ENCODE measurements around the gene CNTN4. TPM values are rescaled to one million over a fixed set of nuclear protein-coding genes. Genes with fewer than 3 reads are reported as not detected.

Gene CNTN4
- total RNA-seq, 6 experiments from 2014 or later: 1.5 to 3.9 (median 1.7) TPM

- intact Hi-C loops (cut with DNase I): no loop called here
- Histone ChIP-seq H3K36me3 (no peaks in the 10 kb centered on the region), H3K4me3 (no peak overlapping the region), H3K9me3 (no peaks in the 10 kb centered on the region), H3K27me3 (no peaks in the 10 kb centered on the region), H3K4me1 (no peaks in the 10 kb centered on the region), H3K27ac (no peak overlapping the region)
- DNase-seq (no peak), ATAC-seq (no peak)
- WGBS (ENCODE audit: insufficient coverage, low coverage, low lambda C conversion rate, missing lambda C conversion rate): 47% methylated on average over 1 of the region's 1 CpG
- TF ChIP-seq POLR2A (IDR thresholded peaks at IDR 0.05): no peak
- TF ChIP-seq, protein P1, sequence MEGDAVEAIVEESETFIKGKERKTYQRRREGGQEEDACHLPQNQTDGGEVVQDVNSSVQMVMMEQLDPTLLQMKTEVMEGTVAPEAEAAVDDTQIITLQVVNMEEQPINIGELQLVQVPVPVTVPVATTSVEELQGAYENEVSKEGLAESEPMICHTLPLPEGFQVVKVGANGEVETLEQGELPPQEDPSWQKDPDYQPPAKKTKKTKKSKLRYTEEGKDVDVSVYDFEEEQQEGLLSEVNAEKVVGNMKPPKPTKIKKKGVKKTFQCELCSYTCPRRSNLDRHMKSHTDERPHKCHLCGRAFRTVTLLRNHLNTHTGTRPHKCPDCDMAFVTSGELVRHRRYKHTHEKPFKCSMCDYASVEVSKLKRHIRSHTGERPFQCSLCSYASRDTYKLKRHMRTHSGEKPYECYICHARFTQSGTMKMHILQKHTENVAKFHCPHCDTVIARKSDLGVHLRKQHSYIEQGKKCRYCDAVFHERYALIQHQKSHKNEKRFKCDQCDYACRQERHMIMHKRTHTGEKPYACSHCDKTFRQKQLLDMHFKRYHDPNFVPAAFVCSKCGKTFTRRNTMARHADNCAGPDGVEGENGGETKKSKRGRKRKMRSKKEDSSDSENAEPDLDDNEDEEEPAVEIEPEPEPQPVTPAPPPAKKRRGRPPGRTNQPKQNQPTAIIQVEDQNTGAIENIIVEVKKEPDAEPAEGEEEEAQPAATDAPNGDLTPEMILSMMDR (IDR thresholded peaks at IDR 0.05): no peak
Observed at GRCh38 chr3:2938711-2939110, 840.0 kb downstream of the CNTN4 start.

DNA sequence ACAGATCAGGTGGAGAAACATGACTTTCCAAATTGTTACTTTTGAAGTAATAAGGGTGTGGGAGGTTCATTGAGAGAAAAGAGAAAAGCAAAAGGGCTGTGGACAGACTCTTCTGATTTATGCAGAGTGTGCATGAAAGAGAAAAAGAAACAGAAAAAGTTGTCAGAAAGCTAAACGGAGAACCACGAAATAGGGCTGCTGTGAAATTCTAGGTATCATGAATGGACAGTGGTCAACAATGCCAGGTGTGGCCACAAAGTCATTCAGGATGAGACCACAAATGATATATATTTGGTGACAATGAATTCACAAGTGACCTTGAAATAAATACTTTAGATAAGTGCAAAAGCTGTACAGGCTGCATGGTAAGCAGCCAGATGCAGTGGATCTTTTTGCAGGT, 841.4 kb downstream of the CNTN4 start:
- Histone ChIP-seq H3K27ac (no peak overlapping the region), H3K4me3 (no peak overlapping the region)

DNA sequence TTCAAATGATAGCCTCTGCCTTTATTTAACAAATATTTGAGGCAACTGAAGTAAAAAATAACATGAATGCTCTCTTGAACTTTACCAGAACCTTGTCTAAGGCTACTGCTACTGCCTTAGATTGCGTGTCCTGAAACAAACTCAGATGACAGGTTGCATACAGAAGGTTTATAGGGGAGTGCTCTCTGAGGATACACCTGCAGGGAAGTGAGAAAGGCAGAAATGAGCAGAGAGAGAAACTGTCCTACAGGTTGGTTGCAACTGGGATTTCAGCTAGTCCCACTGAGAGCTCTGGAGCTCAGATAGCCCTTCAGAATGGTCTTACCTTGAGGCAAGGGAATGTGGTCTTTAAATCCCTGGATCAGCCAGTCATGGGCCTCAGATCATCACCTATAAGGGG, 846.0 kb downstream of the CNTN4 start:
- Histone ChIP-seq H3K9me3 (no peaks in the 10 kb centered on the region), H3K27ac (no peak overlapping the region), H3K27me3 (no peaks in the 10 kb centered on the region), H3K4me1 (no peaks in the 10 kb centered on the region), H3K36me3 (no peaks in the 10 kb centered on the region), H3K4me3 (no peak overlapping the region)
- no peak for ATAC-seq
- 92% methylated on average over 1 of the region's 1 CpG for WGBS (ENCODE audit: insufficient coverage, low coverage, low lambda C conversion rate, missing lambda C conversion rate)
- intact Hi-C loops (cut with DNase I): no loop called here
- no peak for TF ChIP-seq POLR2A (IDR thresholded peaks at IDR 0.05)
- TF ChIP-seq, protein P1 (IDR thresholded peaks at IDR 0.05): no peak
- no peak for DNase-seq

More for the DNA sequence above, 841.4 kb downstream of the CNTN4 start:
- intact Hi-C loops (cut with DNase I): no loop called here
- no peak for TF ChIP-seq POLR2A (IDR thresholded peaks at IDR 0.05)
- TF ChIP-seq, protein P1 (IDR thresholded peaks at IDR 0.05): no peak
- ATAC-seq: no peak
- no peaks in the 10 kb centered on the region for H3K4me1 ChIP-seq
- no peaks in the 10 kb centered on the region for H3K9me3 ChIP-seq
- H3K36me3 ChIP-seq: no peaks in the 10 kb centered on the region
- no peak for DNase-seq
- WGBS (ENCODE audit: insufficient coverage, low coverage, low lambda C conversion rate, missing lambda C conversion rate): 86% methylated on average over 2 of the region's 2 CpGs
- H3K27me3 ChIP-seq: no peaks in the 10 kb centered on the region

DNA sequence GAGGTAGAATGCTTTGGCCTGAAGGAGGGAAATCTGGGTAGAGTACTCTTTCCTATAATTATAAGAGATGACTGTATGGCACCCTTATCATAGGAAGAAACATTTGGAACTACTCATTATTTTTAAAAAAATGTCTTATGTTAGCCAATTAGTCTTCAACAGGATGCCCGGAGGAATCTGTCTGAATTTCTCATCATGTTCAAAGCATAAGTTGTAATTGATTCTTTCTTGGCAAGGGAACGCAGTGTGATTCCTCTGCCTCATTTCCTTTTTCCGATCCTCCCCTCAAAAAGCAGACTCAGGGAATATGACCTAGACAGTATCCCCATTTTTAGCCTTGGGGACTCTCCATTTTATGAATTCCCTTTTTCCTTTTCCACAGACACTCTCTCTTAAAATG, 846.5 kb downstream of the CNTN4 start:
- no peaks in the 10 kb centered on the region for H3K9me3 ChIP-seq
- no peaks in the 10 kb centered on the region for H3K27me3 ChIP-seq
- DNase-seq (no peak), ATAC-seq (no peak)
- whole genome bisulfite sequencing (ENCODE audit: insufficient coverage, low coverage, low lambda C conversion rate, missing lambda C conversion rate): 45% methylated on average over 3 of the region's 3 CpGs
- TF ChIP-seq, protein P1 (IDR thresholded peaks at IDR 0.05): no peak
- no peak for TF ChIP-seq POLR2A (IDR thresholded peaks at IDR 0.05)
- no peaks in the 10 kb centered on the region for H3K36me3 ChIP-seq
- H3K27ac ChIP-seq: no peak overlapping the region
- intact Hi-C loops (cut with DNase I): no loop called here
- no peak overlapping the region for H3K4me3 ChIP-seq
- no peaks in the 10 kb centered on the region for H3K4me1 ChIP-seq

GRCh38 chr3:2947536-2947935, 848.9 kb downstream of the CNTN4 start:
- no peaks in the 10 kb centered on the region for H3K36me3 ChIP-seq
- DNase-seq: no peak
- no peaks in the 10 kb centered on the region for H3K27me3 ChIP-seq
- ATAC-seq: no peak
- no peaks in the 10 kb centered on the region for H3K9me3 ChIP-seq
- H3K4me1 ChIP-seq: no peaks in the 10 kb centered on the region
- 50% methylated on average over 2 of the region's 2 CpGs for WGBS (ENCODE audit: insufficient coverage, low coverage, low lambda C conversion rate, missing lambda C conversion rate)
- intact Hi-C loops (cut with DNase I): no loop called here
- no peak overlapping the region for H3K4me3 ChIP-seq
- TF ChIP-seq, protein P1 (IDR thresholded peaks at IDR 0.05): no peak
- TF ChIP-seq POLR2A (IDR thresholded peaks at IDR 0.05): no peak
- H3K27ac ChIP-seq: no peak overlapping the region

All from right lobe of liver (tissue), 6 donors.